Measurements from ENCODE around the gene SBK3. TPM values are rescaled to one million over a fixed set of nuclear protein-coding genes. Genes with fewer than 3 reads are reported as not detected.

SBK3 gene
- total RNA-seq, 4 donors from 2014 or later: 0.40 TPM; not detected in 2

DNA sequence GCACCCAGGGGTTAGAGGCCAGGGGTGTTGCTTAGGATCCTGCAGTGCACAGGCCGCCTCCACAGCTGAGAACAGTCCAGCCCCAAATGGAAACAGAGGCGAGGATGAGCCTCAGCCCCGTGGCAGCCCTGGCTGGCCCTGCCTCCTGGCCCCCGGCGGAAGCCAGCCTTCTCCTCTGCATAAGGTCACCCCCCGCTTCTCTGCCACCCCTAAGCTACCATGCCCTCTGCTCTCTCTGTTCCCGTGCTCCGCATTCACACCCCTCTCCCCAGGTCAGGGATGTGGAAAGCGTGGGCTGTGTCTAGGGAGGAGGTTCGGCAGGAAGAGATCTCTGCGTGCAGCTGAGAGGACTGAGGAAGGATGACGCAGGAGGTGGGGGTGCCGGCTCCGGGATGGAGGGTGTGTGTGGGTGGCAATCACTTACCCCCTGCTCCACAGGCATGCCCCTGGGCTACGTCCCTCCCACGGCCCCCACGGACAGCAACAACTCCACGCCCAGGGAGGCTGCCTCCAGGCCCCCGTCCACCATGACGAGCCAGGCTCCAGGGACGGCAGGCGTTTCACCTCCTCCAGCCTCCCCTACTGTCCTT is 51.1 kb downstream of the SBK3 start:
- H3K4me1 ChIP-seq: peaks cover 0 to 66% (median 8%) of the 10 kb centered on the region in 3 donors
- H3K36me3 ChIP-seq: peaks cover 0 to 9% of the 10 kb centered on the region in 2 donors
- peak overlapping the region in 1 of 2 donors; percentile 36 for H3K4me3 ChIP-seq
- H3K27ac ChIP-seq: peak overlapping the region in 3 of 4 donors; percentile 47 to 96 (median 95)
- TF ChIP-seq EP300 (IDR thresholded peaks at IDR 0.05) (no peak), POLR2A (IDR thresholded peaks at IDR 0.05) (peak in 1 of 2 donors; percentile 15)
- peak; percentile 44 for ATAC-seq
- no peaks in the 10 kb centered on the region for H3K27me3 ChIP-seq
- 55% methylated on average over 4 of the region's 22 CpGs; no CpG with 5 or more reads in 1 of the 2 donors for WGBS, 2 donors (ENCODE audit: low coverage in 1 of 2)
- H3K9me3 ChIP-seq: no peaks in the 10 kb centered on the region

GRCh38 chr19:55493645-55494171 is 51.6 kb downstream of the SBK3 start:
- Histone ChIP-seq H3K36me3 (peaks cover 0 to 4% of the 10 kb centered on the region in 2 donors), H3K27ac (peak overlapping the region in 3 of 4 donors; percentile 47 to 96 (median 95)), H3K4me1 (peaks cover 0 to 67% (median 14%) of the 10 kb centered on the region in 3 donors), H3K4me3 (peak overlapping the region in 1 of 2 donors; percentile 36), H3K9me3 (no peaks in the 10 kb centered on the region), H3K27me3 (no peaks in the 10 kb centered on the region)
- TF ChIP-seq EP300 (IDR thresholded peaks at IDR 0.05) (no peak), POLR2AphosphoS5 (IDR thresholded peaks at IDR 0.05) (no peak), POLR2A (IDR thresholded peaks at IDR 0.05) (no peak), CTCF (IDR thresholded peaks at IDR 0.05) (no peak)
- no peak for ATAC-seq
- 44% methylated on average over 8 of the region's 38 CpGs; no CpG with 5 or more reads in 1 of the 2 donors for WGBS, 2 donors (ENCODE audit: low coverage in 1 of 2)

- WGBS, 2 donors (ENCODE audit: low coverage in 1 of 2): 10 to 33% methylated on average over 2 to 3 of the region's 18 CpGs
- Histone ChIP-seq H3K9me3 (no peaks in the 10 kb centered on the region), H3K4me1 (peaks cover 0 to 67% (median 17%) of the 10 kb centered on the region in 3 donors), H3K36me3 (peaks cover 0 to 3% of the 10 kb centered on the region in 2 donors), H3K27me3 (no peaks in the 10 kb centered on the region), H3K4me3 (peak overlapping the region in 1 of 2 donors; percentile 36), H3K27ac (peak overlapping the region in 3 of 4 donors; percentile 47 to 96 (median 95))
- ATAC-seq: no peak
- no peak for TF ChIP-seq EP300 (IDR thresholded peaks at IDR 0.05)
- TF ChIP-seq CTCF (IDR thresholded peaks at IDR 0.05): no peak
- no peak for TF ChIP-seq POLR2A (IDR thresholded peaks at IDR 0.05)
- TF ChIP-seq POLR2AphosphoS5 (IDR thresholded peaks at IDR 0.05): no peak
Observed at GRCh38 chr19:55493052-55493644, 52.2 kb downstream of the SBK3 start.

DNA sequence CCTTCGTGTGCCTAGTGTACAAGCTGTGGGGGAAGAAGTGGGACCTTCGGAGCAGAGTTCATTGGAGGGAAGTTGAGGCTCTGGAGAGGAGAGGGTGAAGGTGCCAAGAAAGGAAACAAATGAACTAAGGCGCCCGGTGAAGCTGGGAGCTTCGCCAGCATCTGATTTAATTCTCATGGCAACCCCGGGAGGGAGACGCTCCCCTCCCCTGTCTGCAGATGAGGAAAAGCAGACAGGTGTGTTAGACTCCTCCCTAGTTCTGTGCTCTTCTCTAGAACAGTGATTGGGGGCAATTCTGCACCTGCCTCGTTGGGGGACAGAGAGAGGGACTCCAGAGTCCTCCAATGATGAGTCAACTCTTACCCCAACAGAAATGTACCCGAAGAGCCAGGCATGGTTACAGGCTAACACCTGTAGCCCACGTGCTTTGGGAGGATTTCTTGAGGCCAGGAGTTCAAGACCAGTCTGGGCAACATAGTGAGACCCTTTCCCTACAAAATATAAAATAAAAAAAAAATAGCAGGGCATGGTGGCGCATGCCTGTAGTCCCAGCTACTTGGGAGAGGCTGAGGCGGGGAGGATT is 52.9 kb downstream of the SBK3 start:
- H3K9me3 ChIP-seq: no peaks in the 10 kb centered on the region
- peaks cover 0 to 74% (median 24%) of the 10 kb centered on the region in 3 donors for H3K4me1 ChIP-seq
- peak overlapping the region in 3 of 4 donors; percentile 95 to 99 (median 96) for H3K27ac ChIP-seq
- no peak overlapping the region for H3K4me3 ChIP-seq
- no peaks in the 10 kb centered on the region for H3K36me3 ChIP-seq
- 20 to 28% methylated on average over 6 to 7 of the region's 12 CpGs for WGBS, 2 donors (ENCODE audit: low coverage in 1 of 2)
- no peaks in the 10 kb centered on the region for H3K27me3 ChIP-seq
- no peak for ATAC-seq
- TF ChIP-seq CTCF (IDR thresholded peaks at IDR 0.05) (no peak), EP300 (IDR thresholded peaks at IDR 0.05) (no peak), POLR2AphosphoS5 (IDR thresholded peaks at IDR 0.05) (no peak), POLR2A (IDR thresholded peaks at IDR 0.05) (no peak)

- no peak for ATAC-seq
- H3K4me1 ChIP-seq: peaks cover 0 to 81% (median 31%) of the 10 kb centered on the region in 3 donors
Observed at GRCh38 chr19:55491546-55492360, 53.6 kb downstream of the SBK3 start.

More at GRCh38 chr19:55491546-55492360, 53.6 kb downstream of the SBK3 start:
- no peak for TF ChIP-seq CTCF (IDR thresholded peaks at IDR 0.05)
- TF ChIP-seq EP300 (IDR thresholded peaks at IDR 0.05): no peak
- no peak for TF ChIP-seq POLR2AphosphoS5 (IDR thresholded peaks at IDR 0.05)
- no peak for TF ChIP-seq POLR2A (IDR thresholded peaks at IDR 0.05)
- Histone ChIP-seq H3K27me3 (no peaks in the 10 kb centered on the region), H3K9me3 (no peaks in the 10 kb centered on the region), H3K4me3 (no peak overlapping the region), H3K36me3 (no peaks in the 10 kb centered on the region), H3K27ac (peak overlapping the region; percentile 5 to 99 (median 96))
- WGBS, 2 donors (ENCODE audit: low coverage in 1 of 2): 30 to 40% methylated on average over 2 of the region's 24 CpGs

All from gastroesophageal sphincter (tissue), 4 donors.